Ishikawa (cell line): ENCODE data around the gene OTUD5.

Experiments used
- CEBPB ChIP-seq: IDR thresholded peaks from 2 replicates; pipeline ENCODE4 v1.6.1; 2012
- CREB1 ChIP-seq: IDR thresholded peaks from 2 replicates; pipeline ENCODE4 v1.6.1; 2012; ENCODE audit warnings: low read depth
- EGR1 ChIP-seq: IDR thresholded peaks from 2 replicates; pipeline ENCODE4 v1.6.1; 2012
- EP300 ChIP-seq: IDR thresholded peaks from 2 replicates; pipeline ENCODE4 v1.6.1; 2012; ENCODE audit warnings: borderline replicate concordance
- FOXM1 ChIP-seq: IDR thresholded peaks from 2 replicates; pipeline ENCODE4 v1.6.1; 2012; ENCODE audit warnings: low read depth, borderline replicate concordance
- NFIC ChIP-seq: IDR thresholded peaks from 2 replicates; pipeline ENCODE4 v1.6.1; 2012
- RAD21 ChIP-seq: IDR thresholded peaks from 2 replicates; pipeline ENCODE4 v1.6.1; 2012; ENCODE audit warnings: low read depth
- TAF1 ChIP-seq: IDR thresholded peaks from 2 replicates; pipeline ENCODE4 v1.6.1; 2012; ENCODE audit warnings: low read depth, mild to moderate bottlenecking
- TCF12 ChIP-seq: IDR thresholded peaks from 2 replicates; pipeline ENCODE4 v1.6.1; 2012; ENCODE audit warnings: low read depth
- TEAD4 ChIP-seq: IDR thresholded peaks from 2 replicates; pipeline ENCODE4 v1.6.1; 2012
- YY1 ChIP-seq: IDR thresholded peaks from 2 replicates; pipeline ENCODE4 v1.6.1; 2012; ENCODE audit warnings: low read depth
- ZBTB7A ChIP-seq: IDR thresholded peaks from 2 replicates; pipeline ENCODE4 v1.6.1; 2012; ENCODE audit warnings: low read depth
- TF ChIP-seq, protein P1 (sequence below): IDR thresholded peaks from 2 replicates; pipeline ENCODE4 v1.6.1; 2012
- TF ChIP-seq, protein P2 (sequence below): IDR thresholded peaks from 2 replicates; pipeline ENCODE4 v1.6.1; 2012
- TF ChIP-seq, protein P3 (sequence below): IDR thresholded peaks from 2 replicates; pipeline ENCODE4 v1.6.1; 2012; ENCODE audit warnings: low read depth, mild to moderate bottlenecking

Gene OTUD5

DNA sequence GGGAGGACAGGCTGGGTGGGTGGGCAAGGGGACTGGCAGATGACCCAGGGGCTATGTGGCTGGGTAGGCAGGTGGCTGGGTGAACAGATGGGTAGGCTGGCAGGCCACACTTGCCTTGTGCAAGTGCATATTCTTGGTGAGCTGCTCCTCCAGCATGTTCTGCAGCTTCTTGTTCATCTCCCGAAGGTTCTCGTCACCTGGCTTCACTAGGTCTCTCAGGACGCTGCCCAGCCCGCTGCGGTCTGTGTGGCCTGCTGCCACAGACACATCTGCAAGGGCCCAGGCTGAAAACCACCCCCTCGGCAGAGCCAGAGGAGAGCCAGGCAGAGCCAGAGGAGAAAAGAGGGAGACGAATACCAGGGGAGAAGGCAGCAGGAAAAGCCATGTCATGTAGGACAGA, 17.6 kb upstream of the OTUD5 start:
- no peak for TF ChIP-seq YY1
- no peak for TF ChIP-seq CEBPB
- no peak for TF ChIP-seq TEAD4
- TF ChIP-seq, protein P1, sequence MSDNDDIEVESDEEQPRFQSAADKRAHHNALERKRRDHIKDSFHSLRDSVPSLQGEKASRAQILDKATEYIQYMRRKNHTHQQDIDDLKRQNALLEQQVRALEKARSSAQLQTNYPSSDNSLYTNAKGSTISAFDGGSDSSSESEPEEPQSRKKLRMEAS: no peak
- no peak for TF ChIP-seq ZBTB7A
- TF ChIP-seq, protein P2, sequence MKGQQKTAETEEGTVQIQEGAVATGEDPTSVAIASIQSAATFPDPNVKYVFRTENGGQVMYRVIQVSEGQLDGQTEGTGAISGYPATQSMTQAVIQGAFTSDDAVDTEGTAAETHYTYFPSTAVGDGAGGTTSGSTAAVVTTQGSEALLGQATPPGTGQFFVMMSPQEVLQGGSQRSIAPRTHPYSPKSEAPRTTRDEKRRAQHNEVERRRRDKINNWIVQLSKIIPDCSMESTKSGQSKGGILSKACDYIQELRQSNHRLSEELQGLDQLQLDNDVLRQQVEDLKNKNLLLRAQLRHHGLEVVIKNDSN: no peak
- no peak for TF ChIP-seq TCF12
- TF ChIP-seq EGR1: no peak
- TF ChIP-seq CREB1: no peak
- no peak for TF ChIP-seq EP300
- no peak for TF ChIP-seq NFIC
- TF ChIP-seq, protein P3, sequence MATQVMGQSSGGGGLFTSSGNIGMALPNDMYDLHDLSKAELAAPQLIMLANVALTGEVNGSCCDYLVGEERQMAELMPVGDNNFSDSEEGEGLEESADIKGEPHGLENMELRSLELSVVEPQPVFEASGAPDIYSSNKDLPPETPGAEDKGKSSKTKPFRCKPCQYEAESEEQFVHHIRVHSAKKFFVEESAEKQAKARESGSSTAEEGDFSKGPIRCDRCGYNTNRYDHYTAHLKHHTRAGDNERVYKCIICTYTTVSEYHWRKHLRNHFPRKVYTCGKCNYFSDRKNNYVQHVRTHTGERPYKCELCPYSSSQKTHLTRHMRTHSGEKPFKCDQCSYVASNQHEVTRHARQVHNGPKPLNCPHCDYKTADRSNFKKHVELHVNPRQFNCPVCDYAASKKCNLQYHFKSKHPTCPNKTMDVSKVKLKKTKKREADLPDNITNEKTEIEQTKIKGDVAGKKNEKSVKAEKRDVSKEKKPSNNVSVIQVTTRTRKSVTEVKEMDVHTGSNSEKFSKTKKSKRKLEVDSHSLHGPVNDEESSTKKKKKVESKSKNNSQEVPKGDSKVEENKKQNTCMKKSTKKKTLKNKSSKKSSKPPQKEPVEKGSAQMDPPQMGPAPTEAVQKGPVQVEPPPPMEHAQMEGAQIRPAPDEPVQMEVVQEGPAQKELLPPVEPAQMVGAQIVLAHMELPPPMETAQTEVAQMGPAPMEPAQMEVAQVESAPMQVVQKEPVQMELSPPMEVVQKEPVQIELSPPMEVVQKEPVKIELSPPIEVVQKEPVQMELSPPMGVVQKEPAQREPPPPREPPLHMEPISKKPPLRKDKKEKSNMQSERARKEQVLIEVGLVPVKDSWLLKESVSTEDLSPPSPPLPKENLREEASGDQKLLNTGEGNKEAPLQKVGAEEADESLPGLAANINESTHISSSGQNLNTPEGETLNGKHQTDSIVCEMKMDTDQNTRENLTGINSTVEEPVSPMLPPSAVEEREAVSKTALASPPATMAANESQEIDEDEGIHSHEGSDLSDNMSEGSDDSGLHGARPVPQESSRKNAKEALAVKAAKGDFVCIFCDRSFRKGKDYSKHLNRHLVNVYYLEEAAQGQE: no peak
- TF ChIP-seq RAD21: no peak
- no peak for TF ChIP-seq TAF1
- no peak for TF ChIP-seq FOXM1

DNA sequence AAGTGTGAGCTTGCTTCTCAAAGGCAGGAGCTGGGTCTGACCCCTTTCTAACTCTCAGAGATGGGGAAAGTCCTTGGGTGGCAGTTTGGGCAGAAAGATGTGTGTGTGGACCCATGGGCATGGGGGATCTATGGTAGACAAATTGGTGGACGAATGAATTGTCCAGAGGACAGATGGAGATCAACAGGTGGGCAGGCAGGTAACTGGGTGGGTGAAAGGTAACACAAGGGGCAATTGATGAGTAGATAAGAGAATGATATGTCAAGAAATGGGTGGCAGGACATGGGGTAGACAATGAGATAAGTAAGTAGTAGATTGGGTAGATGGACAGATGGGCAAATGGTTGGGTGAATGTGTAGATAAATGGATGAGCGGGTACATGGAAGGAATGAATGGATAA, 17.2 kb upstream of the OTUD5 start:
- no peak for TF ChIP-seq RAD21
- no peak for TF ChIP-seq EP300
- no peak for TF ChIP-seq NFIC
- TF ChIP-seq, protein P2: no peak
- TF ChIP-seq, protein P1: no peak
- no peak for TF ChIP-seq YY1
- no peak for TF ChIP-seq CEBPB
- no peak for TF ChIP-seq TAF1
- TF ChIP-seq TEAD4: no peak
- no peak for TF ChIP-seq ZBTB7A
- TF ChIP-seq FOXM1: no peak
- no peak for TF ChIP-seq EGR1
- TF ChIP-seq, protein P3: no peak
- no peak for TF ChIP-seq TCF12
- TF ChIP-seq CREB1: no peak

DNA sequence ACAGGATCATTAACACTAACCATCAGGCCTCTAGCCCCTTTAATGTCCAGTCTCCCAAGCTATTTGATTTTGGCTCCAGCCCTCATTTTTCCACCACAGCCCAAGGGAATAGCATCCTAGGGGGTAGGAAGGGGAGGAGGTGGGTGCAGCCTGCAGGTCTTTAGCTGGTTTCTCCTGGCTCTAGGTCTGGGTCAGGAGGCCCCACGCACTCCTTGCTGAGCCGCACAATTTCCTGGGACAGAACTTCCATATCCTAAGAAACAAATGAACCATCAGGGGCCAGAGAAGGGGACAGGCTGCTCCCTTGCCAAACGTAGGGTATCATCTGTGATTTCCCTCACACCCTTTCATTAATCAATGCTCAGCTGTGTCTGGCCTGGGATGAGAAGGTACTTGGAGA, 16.6 kb upstream of the OTUD5 start:
- no peak for TF ChIP-seq FOXM1
- no peak for TF ChIP-seq CEBPB
- no peak for TF ChIP-seq NFIC
- TF ChIP-seq, protein P2: no peak
- no peak for TF ChIP-seq YY1

DNA sequence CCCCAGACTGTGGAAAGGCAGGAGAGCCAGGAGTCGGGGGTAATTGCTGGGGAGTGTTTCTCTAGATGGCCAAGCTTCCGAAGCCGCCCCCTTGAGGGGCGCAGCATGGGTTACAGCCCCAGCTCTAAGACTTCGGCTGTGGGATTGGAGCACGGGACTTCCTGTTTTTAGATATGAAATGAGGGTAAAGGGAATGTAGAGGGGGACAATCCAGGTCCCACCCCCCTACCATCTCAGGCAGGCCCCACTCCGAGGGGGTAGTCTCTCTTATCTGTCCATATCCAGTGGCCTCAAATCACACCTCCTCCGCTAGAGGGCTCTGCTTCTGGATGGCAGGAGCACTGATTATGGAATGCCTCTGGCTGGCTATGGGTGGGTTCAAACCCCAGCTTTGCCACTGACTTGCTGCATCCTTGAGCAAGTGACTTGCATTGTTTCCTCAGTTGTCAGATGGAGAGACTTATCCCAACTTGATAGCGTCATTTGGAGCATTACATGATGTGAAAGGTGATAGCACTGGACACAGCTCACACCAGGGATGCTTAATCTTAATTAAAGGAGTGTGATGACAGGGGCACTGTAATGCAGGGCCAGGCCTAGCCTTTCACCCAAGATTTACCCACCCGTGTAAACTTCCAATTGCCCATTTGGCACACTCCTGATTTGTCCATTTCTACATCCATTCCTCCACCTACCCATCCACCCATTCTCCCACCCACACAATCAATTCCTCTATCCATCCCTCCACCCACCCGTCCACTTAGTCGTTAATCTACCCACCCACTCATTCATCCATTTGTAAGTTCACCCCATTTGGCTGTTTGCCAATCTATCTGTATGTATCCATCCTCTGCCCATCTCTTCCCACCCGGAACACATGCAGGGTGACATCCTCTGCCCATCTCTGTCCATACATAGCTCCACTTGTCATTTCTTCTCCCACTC, 15.1 kb upstream of the OTUD5 start:
- TF ChIP-seq CREB1: no peak
- no peak for TF ChIP-seq NFIC
- TF ChIP-seq CEBPB: no peak
- TF ChIP-seq, protein P3: no peak
- TF ChIP-seq EGR1: no peak
